ENCODE measurements around the gene CDK2.

DNA sequence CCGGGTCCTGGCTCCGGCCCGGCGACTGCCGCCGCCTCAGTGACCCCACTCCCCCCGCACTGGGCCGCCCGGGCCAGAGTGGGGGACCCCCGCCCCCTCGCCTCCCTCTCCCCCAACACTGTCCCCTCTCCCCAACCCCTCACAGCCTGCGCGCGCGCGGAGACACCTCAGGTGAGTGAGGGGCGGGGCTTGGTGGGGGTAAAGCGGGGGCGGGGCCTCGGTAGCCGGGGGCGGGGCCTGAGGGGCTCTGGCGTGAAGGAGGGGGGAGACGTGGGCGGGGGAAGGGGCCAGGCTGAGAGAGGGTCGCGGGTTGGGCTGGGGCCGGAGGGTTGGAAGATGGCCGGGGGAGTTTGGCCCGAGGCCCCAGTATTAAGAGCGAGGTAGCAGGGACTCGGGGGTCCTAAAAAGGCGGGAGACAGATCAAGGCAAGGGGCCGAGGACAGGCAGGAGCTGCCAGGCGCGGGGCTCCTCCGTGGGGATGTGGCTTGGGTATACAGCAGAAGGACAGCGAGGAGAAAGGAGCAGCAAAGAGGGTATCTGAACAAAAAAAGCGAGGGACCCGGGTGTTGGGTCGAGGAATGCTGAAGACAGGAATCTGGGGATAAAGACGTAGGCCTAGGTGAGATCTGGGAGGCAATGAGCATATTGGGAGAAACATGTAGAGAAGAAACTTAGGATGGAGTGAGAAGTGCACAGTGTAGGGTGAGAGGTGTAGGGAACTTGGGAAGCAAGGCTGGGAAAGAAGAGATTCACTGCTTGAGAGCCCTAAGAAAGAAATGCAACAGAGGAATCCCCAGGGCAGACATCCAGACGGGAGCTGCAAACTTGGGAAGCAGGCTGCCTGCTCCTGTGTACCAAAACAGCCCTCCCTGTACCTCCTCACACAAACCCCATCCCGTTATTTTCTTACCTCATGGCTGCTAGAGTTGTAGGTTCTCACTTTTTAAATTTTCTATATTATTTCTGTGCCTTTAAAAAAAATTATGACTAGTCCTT is 41.2 kb downstream of the CDK2 start:
- TF ChIP-seq, protein P1, sequence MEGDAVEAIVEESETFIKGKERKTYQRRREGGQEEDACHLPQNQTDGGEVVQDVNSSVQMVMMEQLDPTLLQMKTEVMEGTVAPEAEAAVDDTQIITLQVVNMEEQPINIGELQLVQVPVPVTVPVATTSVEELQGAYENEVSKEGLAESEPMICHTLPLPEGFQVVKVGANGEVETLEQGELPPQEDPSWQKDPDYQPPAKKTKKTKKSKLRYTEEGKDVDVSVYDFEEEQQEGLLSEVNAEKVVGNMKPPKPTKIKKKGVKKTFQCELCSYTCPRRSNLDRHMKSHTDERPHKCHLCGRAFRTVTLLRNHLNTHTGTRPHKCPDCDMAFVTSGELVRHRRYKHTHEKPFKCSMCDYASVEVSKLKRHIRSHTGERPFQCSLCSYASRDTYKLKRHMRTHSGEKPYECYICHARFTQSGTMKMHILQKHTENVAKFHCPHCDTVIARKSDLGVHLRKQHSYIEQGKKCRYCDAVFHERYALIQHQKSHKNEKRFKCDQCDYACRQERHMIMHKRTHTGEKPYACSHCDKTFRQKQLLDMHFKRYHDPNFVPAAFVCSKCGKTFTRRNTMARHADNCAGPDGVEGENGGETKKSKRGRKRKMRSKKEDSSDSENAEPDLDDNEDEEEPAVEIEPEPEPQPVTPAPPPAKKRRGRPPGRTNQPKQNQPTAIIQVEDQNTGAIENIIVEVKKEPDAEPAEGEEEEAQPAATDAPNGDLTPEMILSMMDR (optimal IDR thresholded peaks at IDR 0.05 in 1 of 3, IDR thresholded peaks at IDR 0.05 in 1 of 3, conservative IDR thresholded peaks at IDR 0.05 in 1 of 3; ENCODE audit: extremely low read depth in 1 of 3, insufficient read depth in 2 of 3, low read length in 3 of 3): no peak
- no peak for TF ChIP-seq EZH2 (IDR thresholded peaks at IDR 0.05; ENCODE audit: low read length)

Data from keratinocyte (primary cell).